ENCODE measurements around the gene ACVR1.
"Not testable (repeated sequence)": the region's sequence is repeated elsewhere in the genome, so short reads cannot be mapped to it uniquely, and the experiment has no call there.

ACVR1 gene

GRCh38 chr2:157748371-157749142 is 127.6 kb downstream of the ACVR1 start:
- no peak for DNase-seq

- no peak for DNase-seq
These were observed 128.3 kb downstream of the ACVR1 start for GRCh38 chr2:157747695-157748370.

- no peak for DNase-seq
These were observed 128.8 kb downstream of the ACVR1 start for GRCh38 chr2:157747280-157747679.

GRCh38 chr2:157746234-157746950 is 129.7 kb downstream of the ACVR1 start:
- DNase-seq = no peak

- DNase-seq = no peak
These were observed 131.5 kb downstream of the ACVR1 start for GRCh38 chr2:157744571-157745076.

GRCh38 chr2:157743051-157743450 is 133.1 kb downstream of the ACVR1 start:
- no peak for DNase-seq

GRCh38 chr2:157741819-157742484 is 134.2 kb downstream of the ACVR1 start:
- DNase-seq = no peak

GRCh38 chr2:157737656-157738055 is 138.5 kb downstream of the ACVR1 start:
- DNase-seq = no peak

- DNase-seq = no peak
These were observed 140.6 kb downstream of the ACVR1 start for GRCh38 chr2:157735532-157735931.

- DNase-seq = no peak
These were observed 142.9 kb downstream of the ACVR1 start for GRCh38 chr2:157733263-157733662.

GRCh38 chr2:157732596-157732995 is 143.5 kb downstream of the ACVR1 start:
- DNase-seq = no peak

- DNase-seq = no peak
These were observed 148.4 kb downstream of the ACVR1 start for GRCh38 chr2:157727693-157728092.

- DNase-seq = no peak
These were observed 149.2 kb downstream of the ACVR1 start for GRCh38 chr2:157726946-157727345.

- DNase-seq = no peak
These were observed 150.3 kb downstream of the ACVR1 start for GRCh38 chr2:157725846-157726245.

GRCh38 chr2:157722580-157723234 is 153.4 kb downstream of the ACVR1 start:
- no peak for DNase-seq

GRCh38 chr2:157720504-157720903 is 155.6 kb downstream of the ACVR1 start:
- no peak for DNase-seq

- DNase-seq = not testable (repeated sequence)
These were observed 171.5 kb downstream of the ACVR1 start for GRCh38 chr2:157704653-157705052.

- DNase-seq = not testable (repeated sequence)
These were observed 172.0 kb downstream of the ACVR1 start for GRCh38 chr2:157704148-157704547.

- no peak for DNase-seq
These were observed 176.3 kb downstream of the ACVR1 start for GRCh38 chr2:157699806-157700205.

- DNase-seq = no peak
These were observed 177.1 kb downstream of the ACVR1 start for GRCh38 chr2:157699009-157699408.

GRCh38 chr2:157698430-157698829 is 177.7 kb downstream of the ACVR1 start:
- no peak for DNase-seq

- no peak for DNase-seq
These were observed 180.1 kb downstream of the ACVR1 start for GRCh38 chr2:157696036-157696435.
